HG02678 (cell line): ENCODE measurements around the gene PNP.
"Not testable (repeated sequence)": the region's sequence is repeated elsewhere in the genome, so short reads cannot be mapped to it uniquely, and the experiment has no call there.

Experiments
- ATAC-seq: cut with Tn5 transposase; IDR thresholded peaks from one replicate; pipeline ENCODE4 v1.9.1; 2021; ENCODE audit warnings: mild to moderate bottlenecking, moderate library complexity; ENCODE audit not compliant: unreplicated experiment

Gene PNP

DNA sequence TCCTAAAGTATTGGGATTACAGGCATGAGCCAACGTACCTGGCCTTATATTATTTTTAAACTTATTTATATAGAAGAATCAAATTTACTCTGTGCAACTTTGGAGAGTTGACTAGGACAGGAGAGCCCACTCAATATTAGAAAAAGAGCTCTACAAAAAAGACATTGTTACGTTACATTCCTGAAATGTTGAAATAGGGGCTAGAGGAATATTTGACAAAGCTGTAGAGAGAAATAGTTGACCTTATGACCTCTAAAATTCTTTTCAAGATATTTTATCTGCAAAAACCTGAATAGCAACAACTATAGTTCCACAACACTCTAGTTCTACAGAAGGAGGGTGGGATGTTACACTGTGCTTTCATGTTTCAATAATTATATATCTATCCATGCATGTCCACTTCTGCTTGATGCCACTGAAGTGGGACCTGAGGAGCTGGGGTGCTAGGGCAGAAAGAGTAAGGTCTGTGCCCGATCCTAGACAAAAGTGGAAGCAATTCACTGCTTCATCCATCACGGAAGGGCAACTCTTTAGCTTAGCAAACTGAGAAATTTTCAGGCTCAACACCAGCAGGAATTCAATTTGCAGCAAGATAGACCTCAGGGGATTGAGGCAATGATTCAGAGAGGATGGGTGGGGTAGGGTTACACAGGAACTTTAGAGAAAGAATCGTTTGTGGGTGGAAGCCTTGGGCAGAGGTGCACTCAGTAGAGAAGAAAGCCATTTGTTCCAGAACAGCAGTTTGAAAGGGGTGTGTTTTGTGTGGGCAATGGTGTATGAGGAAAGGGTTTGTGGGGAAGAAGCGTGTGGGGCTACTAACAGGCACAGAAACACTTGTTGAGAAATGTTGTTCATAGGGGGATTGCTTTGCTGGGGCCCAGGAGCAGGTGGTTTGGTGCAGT is 20.1 kb downstream of the PNP start:
- ATAC-seq = peak; percentile 44

DNA sequence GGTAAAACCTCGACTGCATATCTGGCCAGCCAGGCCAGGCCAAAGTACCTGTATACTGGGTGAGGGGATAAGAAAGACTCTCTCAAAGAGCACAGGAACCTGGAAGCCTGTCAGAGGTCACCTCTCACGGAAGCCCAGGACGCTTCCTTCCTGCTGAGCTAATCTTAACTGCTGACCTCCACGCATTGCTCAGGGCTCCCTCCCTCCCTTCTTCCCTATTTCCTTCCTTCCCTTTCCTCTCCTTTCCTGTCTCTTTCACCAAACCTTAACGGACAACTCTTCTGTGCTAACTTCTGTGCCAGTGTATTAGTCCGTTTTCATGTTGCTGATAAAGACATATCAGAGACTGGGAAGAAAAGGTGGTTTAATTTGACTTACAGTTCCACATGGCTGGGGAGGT is 21.4 kb downstream of the PNP start:
- ATAC-seq = no peak

DNA sequence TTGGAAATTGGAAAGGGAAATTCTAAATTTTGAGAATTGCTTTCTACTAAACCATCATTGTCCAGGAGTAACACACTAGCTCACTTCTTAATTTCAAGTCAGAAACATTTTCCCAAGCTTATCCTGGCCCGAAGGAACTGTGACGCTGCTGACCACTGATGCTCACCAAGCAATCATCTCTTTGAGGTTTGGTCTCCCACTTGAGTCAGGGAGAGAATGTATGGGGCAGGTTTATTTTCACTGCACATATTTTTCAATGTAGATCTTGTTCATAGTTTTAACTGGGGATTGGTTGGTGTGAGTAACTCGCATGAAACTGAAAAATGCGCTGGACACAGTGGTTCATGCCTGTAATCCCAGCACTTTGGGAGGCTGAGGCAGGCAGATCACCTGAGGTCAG is 23.3 kb downstream of the PNP start:
- no peak for ATAC-seq

DNA sequence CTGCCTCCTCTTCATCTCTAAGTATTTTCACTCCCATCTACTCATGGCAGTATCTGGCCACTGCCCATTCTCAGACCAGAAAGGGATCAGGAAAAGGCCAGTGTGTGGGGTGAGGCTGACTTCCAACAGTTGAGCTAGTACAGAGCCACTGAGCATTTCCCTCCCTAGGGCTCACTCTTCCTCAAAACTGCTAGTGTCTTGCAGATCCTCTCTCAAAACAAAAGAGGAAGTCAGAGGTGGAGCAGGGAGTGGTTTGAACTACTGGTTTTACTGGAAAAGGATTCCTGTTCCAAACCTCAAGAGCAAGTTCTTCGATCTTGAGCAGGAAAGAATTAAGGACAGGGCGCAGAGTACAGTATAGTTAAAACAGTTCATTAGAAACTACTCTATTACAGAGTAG is 24.4 kb downstream of the PNP start:
- ATAC-seq = no peak

DNA sequence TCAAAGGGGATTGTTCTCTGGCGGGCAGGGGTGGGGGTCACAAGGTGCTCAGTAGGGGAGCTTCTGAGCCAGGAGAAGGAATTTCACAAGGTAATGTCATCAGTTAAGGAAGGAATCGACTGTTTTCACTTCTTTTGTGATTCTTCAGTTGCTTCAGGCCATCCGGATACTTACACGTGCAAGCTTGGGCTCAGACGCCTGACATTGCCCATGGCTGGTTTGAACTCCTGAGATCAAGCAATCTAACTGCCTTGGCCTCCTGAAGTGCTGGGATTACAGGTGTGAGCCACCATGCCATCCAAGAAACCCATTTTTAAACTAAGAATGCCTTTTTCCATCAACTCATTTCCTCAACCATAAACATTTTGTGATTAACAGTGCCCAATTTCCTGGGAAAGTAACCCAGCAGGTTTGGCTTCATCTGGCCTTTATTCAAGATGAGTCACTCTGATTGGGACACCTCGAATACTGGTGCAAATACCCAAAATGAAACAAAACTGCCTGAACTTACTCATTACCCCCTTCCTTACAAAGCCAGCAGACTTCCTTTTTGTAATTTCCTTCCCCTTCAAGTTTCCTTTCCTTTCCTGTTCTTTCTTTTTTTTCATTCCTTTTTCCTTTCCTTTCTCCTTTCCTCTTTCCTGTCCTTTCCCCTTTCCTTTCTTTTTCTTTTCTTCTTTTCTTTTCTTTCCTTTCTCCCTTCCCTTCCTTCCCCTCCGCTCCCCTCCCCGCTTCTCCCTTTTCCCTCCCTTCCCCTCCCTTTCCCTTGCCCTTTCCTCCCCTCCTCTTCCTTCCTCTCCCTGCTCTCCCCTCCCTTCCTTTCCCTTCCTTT is 25.9 kb downstream of the PNP start:
- ATAC-seq = no peak

DNA sequence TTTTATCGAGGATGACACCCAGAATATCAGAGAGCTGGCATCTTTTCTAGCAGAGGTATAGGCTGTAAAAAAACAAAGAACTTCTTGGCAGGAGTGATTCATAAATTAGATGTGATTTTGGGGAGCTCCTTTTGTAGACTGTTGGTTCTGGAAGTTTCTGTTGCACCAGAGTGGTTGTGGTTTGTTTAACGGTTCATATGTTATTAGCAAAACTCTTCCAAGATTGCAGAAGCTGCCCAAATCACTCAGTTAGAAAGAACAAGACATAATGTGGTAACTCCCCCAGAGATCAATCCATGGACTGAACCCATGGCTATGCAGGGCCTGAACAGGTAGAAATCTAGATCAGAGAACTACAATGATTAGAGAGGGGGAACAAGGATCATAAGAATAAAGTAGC is 29.4 kb downstream of the PNP start:
- no peak for ATAC-seq

DNA sequence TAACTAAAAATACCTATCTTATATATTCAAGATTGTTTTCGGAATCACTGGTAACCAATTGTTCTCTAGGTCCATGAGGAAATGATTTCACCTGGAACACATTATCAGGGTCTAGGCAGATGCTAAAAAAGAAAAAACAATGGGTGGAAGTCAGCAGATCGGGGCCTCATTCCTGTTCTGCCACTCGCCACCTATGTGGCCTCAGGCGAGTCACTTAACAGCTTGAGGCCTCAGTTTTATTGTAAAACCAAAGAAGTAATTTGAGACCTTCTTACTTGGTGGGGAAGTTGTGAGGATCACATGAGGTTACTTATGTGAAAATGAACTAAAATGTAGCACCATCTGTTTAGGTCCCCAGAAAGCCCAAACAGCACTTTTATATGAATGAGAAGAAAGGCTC is 29.9 kb downstream of the PNP start:
- no peak for ATAC-seq

DNA sequence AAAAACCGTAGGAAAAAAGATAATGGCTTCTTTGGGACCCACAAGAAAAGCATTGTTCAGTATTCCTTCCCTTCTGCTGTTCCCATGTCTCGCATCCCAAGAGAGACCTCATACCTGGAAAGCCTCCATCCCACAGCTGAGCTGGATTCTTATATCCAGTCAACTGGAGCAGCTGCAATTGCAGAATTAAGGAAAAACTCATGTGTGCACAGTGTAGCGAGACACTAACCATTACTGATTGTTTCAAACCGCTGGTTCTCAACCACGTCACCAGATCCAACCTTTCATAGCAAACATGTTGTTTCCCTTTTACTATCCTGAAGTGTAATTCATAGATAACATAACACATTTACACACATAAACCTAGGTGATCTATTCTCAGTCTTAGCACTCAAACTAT is 30.7 kb downstream of the PNP start:
- no peak for ATAC-seq

DNA sequence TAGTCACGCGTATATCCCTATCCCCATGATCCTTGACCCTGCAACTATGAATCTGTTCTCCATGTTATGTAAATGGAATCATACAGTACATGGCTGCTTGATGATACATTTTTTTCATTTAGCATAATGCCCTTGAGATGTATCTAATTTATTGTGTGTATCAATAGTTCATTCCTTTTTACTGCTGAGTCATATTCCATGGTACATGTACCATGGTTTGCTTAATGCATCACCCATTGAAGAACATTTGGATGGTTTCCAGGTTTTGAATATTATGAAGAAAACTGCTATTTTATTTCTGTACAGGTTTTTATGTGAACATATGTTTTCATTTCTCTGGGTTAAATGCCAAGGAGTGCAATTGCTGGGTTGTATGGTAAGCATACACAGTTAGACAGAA is 32.1 kb downstream of the PNP start:
- ATAC-seq = no peak

DNA sequence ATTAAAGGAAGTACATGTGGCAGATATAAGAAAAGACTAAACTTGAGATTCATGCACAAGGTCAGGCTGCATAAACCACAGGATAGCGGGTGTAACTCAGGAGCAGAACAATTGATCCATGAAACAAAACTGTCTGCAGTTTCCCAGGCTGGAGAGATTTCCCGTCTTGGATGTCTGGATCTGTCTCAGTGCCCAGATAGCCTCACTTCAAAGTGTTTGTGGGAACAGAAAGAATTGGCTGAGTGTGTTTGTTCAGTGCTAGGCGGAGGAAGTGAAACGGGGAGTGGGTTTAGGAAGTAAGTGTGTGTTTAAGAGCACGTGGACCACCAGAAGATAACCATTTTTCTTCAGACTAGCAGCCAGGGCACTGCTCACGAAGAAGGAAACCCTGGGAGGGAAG is 34.7 kb downstream of the PNP start:
- no peak for ATAC-seq

DNA sequence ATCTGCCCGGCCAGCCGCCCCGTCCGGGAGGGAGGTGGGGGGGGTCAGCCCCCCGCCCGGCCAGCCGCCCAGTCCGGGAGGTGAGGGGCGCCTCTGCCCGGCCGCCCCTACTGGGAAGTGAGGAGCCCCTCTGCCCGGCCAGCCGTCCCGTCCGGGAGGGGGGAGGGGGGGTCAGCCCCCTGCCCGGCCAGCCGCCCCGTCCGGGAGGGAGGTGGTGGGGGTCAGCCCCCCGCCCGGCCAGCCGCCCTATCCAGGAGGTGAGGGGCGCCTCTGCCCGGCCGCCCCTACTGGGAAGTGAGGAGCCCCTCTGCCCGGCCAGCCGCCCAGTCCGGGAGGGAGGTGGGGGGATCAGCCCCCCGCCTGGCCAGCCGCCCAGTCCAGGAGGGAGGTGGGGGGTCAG is 37.1 kb downstream of the PNP start:
- ATAC-seq = not testable (repeated sequence)

DNA sequence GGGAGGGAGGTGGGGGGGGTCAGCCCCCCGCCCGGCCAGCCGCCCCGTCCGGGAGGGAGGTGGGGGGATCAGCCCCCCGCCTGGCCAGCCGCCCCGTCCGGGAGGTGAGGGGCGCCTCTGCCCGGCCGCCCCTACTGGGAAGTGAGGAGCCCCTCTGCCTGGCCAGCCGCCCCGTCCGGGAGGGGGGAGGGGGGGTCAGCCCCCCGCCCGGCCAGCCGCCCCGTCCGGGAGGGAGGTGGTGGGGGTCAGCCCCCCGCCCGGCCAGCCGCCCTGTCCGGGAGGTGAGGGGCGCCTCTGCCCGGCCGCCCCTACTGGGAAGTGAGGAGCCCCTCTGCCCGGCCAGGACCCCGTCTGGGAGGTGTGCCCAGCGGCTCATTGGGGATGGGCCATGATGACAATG is 37.5 kb downstream of the PNP start:
- not testable (repeated sequence) for ATAC-seq

DNA sequence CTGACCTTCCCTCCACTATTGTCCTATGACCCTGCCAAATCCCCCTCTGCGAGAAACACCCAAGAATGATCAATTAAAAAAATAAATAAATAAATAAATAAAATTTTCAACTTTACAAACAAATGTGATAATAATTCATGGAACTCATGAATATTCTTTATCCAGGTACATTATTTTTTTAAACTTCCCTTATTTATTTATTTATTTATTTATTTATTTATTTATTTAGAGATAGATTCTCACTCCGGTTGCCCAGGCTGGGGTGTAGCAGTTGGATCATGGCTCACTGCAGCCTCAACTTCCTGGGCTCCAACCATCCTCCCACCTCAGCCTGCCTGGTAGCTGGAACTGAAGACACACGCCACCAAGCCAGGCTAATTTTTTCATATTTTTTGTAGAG is 38.3 kb downstream of the PNP start:
- ATAC-seq = not testable (repeated sequence)

DNA sequence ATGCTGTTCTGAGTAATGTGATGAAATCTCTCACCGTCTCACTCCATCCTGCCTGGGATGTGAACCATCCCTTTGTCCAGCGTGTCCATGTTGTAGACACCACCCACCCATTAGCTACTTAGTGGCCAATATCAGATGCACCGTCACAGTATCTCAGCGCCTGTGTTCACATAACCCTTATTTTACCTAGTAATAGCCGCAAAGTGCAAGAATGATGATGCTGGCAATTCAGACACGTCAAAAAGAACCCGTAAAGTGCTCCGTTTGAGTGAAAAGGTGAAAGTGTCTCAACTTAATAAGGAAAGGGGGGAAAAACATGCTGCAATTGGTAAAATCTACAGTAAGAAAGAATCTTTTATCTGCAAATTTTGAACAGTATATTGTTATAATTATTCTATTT is 39.2 kb downstream of the PNP start:
- no peak for ATAC-seq

DNA sequence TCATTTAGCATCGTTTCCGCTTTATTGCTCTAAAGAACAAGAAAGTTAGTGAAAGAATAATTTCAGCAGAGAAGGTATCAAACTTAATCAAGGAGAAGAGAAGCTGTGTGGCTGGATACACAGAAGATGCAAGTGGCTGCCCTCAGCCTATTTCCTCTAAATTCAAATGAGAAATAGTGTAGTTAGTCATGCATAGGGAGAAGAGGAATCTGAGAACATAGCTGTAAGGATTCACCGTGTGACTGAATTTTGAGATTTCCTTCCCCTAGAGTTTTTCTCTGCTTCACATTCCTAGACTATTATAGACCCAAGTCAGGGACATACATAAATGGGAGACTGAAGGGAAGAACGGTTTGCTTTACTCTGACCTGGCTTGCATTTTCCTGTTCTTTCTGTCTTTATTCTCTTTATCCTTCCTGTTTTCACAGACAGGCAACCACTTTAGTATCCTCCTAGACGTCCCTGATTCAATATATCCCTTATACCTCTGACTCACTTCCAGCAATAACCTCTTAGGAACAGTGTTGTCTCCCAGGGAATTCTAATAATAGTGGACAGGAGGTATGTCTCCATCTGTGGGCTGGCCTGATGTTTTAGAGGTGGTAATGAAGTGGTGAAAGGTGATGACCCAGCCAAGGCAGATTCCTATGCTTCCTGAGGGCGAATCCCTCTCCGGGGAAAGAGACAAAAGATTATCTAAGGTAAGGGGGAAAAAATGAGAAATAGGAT is 43.1 kb downstream of the PNP start:
- no peak for ATAC-seq

DNA sequence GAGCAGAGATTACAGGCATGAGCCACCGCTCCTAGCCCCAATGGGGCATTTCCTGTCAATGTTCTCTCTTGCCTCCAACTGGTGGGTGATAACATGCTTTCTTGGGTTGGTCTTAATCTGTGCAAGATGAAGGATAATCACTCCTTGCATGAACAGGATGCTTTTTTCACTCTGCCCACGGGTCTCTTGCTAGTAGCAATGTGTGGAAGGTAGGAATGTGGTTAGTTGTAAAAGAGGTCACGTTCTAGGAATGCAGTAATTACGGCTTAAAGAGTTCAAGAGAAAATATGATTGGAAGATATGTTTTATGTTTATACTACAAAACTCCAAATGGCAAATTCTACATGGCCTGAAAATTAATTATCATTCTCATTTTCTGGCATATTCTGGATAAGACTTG is 46.6 kb downstream of the PNP start:
- no peak for ATAC-seq

DNA sequence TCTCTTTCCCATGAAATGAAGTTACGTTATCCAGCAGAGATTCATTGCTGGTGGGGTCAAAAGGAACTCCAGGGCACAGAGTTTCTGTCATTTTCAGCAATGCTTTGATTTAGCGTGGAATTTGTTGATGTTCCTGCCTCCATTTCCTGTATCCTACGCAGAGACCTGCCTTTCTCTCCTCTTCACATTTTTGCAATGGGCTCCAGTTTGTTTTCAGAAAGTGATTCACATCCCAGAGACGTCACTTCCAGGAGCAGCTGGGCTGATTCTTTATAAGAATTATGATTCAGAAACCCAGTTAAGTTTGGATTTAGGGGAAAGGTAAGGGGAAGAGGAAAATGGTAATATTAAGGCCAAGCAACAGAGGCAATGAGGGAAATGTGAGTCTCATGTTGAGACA is 47.7 kb downstream of the PNP start:
- ATAC-seq = no peak

DNA sequence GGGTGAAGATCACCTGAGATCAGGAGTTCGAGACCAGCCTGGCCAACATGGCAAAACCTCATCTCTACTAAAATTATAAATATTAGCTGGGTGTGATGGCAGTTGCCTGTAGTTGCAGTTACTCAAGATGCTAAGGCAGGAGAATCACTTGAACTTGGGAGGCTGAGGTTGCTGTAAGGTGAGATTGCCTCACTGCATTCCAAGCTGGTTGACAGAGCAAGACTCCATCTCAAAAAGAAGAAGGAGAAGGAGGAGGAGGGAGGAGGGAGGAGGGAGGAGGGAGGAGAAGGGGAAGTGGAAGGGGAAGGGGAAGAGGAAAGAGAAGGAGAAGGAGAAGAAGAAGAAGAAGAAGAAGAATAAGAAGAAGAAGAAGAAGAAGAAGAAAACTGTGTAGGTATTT is 53.1 kb downstream of the PNP start:
- no peak for ATAC-seq

DNA sequence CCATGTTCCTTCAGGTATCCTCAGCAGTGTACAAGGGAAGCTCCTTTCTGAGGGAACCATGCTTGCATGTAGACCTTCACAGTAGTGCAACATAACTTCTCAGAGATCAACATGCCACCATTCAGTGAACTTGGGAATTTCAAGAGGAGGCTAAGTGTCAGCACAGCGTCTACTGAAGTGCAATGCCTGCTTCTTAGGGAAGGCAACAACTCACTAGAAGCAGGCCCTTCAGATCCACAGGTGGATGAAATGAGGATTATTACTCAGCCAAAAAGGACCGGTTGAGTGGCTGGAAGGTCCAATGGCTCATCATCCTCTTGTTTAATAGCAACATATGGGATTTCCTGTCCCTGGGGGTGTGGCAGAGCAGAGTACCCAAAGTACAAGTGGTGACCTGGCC is 54.8 kb downstream of the PNP start:
- ATAC-seq = no peak
